Prostate gland (tissue), 2 donors: ENCODE results near the gene GNE.

ENCODE experiments used
- POLR2A ChIP-seq: fragments of 450-650 bp; IDR thresholded peaks from one replicate; pipeline ENCODE4 v1.6.1; 2016; ENCODE audit warnings: antibody characterized with exemption, mild to moderate bottlenecking
- POLR2AphosphoS5 ChIP-seq: sonication (generic); formaldehyde crosslinking; IDR thresholded peaks from one replicate; pipeline ENCODE4 v1.6.1; 2017; ENCODE audit warnings: antibody characterized with exemption
- TF ChIP-seq, protein P1 (sequence below), 4 experiments: fragments of 200-600 bp in 2 of 4; fragments of 450-650 bp in 2 of 4; sonication (generic) in 2 of 4; IDR thresholded peaks; 1 replicate in 3 of 4; 2 replicates in 1 of 4; pipeline ENCODE4 v1.5.1; 2016 to 2019; ENCODE audit warnings: antibody characterized with exemption in 4 of 4, mild to moderate bottlenecking in 2 of 4, moderate library complexity in 2 of 4

DNA sequence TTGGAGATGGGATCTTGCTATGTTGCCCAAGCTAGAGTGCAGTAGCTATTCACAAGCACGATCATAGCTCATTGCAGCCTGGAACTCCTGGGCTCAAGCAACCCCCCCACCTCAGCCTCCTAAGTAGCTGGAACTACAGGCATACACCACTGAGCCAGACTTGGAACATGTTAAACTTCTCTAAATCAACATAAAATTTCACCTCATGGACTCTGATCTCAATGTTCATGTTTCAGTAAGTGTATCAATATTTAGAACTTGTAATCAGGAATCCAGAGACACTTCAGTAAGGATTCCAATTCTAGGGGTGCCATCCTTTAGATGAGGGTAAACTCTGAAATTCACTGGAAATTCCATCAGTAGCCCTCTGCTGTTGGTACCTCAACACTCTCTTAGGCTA, 6.8 kb downstream of the GNE start:
- TF ChIP-seq, protein P1, sequence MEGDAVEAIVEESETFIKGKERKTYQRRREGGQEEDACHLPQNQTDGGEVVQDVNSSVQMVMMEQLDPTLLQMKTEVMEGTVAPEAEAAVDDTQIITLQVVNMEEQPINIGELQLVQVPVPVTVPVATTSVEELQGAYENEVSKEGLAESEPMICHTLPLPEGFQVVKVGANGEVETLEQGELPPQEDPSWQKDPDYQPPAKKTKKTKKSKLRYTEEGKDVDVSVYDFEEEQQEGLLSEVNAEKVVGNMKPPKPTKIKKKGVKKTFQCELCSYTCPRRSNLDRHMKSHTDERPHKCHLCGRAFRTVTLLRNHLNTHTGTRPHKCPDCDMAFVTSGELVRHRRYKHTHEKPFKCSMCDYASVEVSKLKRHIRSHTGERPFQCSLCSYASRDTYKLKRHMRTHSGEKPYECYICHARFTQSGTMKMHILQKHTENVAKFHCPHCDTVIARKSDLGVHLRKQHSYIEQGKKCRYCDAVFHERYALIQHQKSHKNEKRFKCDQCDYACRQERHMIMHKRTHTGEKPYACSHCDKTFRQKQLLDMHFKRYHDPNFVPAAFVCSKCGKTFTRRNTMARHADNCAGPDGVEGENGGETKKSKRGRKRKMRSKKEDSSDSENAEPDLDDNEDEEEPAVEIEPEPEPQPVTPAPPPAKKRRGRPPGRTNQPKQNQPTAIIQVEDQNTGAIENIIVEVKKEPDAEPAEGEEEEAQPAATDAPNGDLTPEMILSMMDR (IDR thresholded peaks at IDR 0.05): no peak
- TF ChIP-seq POLR2A (no peak), POLR2AphosphoS5 (no peak)
